ENCODE measurements around the gene PRDM16.

The PRDM16 gene

DNA sequence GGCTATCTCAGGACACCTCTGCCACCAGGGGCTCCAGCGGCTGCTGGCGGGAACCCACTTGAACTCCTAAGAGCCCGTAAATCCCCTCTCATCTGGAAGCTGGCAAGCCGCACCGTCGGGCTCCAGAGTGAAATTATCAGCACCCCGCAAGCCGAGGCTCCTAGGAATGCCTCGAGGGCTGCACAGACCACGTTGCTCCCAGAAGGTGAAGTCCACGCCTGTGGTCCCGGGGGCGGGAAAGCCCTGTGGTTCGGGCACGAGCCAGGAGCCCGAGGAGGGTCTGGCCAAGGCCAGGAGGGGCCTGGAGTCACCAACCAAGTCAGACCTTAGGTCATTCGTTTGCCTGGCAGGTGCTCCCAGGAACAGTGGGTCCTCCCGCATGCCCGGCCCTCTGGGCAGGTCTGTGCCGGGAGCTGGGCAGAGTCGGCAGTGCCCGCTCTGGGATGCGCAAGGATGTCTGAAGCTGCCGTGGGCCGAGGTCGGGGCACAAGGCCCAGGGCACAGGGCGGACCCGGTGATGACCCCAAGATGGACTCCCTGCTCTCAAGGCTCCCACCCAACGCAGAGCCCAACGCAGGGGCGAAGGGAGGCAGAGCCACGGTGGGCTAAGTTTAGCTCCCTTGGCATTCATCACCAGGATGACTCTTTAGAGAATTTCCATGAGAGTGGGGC is 38.9 kb upstream of the PRDM16 start:
- TF ChIP-seq ISL1 (CRISPR knock-in tag; IDR thresholded peaks at IDR 0.05) (no peak), ESRRG (CRISPR knock-in tag; IDR thresholded peaks at IDR 0.05) (no peak), ZFP3 (CRISPR knock-in tag; IDR thresholded peaks at IDR 0.05) (no peak), ZNF70 (CRISPR knock-in tag; IDR thresholded peaks at IDR 0.05) (no peak), ZNF8 (CRISPR knock-in tag; IDR thresholded peaks at IDR 0.05) (no peak), TCF4 (CRISPR knock-in tag; IDR thresholded peaks at IDR 0.05; ENCODE audit: borderline replicate concordance) (no peak), PPARA (CRISPR knock-in tag; IDR thresholded peaks at IDR 0.05; ENCODE audit: borderline replicate concordance) (no peak), GLIS3 (CRISPR knock-in tag; IDR thresholded peaks at IDR 0.05) (no peak), ZNF565 (CRISPR knock-in tag; conservative IDR thresholded peaks at IDR 0.05; ENCODE audit: low read depth) (no peak)
- TF ChIP-seq, protein P1, sequence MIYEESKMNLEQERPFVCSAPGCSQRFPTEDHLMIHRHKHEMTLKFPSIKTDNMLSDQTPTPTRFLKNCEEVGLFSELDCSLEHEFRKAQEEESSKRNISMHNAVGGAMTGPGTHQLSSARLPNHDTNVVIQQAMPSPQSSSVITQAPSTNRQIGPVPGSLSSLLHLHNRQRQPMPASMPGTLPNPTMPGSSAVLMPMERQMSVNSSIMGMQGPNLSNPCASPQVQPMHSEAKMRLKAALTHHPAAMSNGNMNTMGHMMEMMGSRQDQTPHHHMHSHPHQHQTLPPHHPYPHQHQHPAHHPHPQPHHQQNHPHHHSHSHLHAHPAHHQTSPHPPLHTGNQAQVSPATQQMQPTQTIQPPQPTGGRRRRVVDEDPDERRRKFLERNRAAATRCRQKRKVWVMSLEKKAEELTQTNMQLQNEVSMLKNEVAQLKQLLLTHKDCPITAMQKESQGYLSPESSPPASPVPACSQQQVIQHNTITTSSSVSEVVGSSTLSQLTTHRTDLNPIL (CRISPR knock-in tag; IDR thresholded peaks at IDR 0.05; ENCODE audit: low read depth) = no peak
- ATAC-seq = no peak

DNA sequence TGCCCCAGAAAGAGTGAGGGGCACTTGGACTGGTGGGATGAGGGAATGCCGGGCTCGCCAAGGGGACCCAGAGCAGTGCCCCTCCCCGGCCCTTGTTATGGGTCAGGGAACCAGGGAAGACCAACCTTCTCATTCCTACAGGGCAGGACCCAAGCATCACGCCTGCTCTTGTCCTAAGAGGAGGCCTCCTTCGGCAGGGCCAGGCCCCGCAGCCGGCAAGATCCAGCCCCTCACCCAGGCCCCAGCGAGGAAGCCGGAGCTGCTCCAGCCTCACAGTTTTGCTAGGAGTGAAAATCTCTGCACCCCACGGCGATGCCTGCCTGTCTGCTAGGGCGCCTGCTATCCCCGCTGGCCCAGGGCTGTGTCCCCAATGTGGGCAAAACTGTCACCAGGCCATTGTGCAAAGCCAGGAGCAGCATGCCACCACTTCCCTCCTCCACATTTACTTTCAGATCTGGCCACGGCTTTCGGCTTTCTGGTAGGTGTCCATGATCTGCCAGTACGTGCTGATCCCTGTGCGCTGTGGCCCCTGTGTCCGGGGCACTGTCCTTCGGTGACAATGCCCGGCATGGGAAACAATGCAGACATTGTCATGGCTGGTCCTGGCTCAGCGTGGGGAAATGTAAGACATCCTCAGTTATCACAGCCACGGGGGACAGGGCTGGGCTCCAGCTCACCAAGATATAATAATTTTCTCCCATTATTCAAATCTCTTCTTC is 38.2 kb upstream of the PRDM16 start:
- TF ChIP-seq, protein P2, sequence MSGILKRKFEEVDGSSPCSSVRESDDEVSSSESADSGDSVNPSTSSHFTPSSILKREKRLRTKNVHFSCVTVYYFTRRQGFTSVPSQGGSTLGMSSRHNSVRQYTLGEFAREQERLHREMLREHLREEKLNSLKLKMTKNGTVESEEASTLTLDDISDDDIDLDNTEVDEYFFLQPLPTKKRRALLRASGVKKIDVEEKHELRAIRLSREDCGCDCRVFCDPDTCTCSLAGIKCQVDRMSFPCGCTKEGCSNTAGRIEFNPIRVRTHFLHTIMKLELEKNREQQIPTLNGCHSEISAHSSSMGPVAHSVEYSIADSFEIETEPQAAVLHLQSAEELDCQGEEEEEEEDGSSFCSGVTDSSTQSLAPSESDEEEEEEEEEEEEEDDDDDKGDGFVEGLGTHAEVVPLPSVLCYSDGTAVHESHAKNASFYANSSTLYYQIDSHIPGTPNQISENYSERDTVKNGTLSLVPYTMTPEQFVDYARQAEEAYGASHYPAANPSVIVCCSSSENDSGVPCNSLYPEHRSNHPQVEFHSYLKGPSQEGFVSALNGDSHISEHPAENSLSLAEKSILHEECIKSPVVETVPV (CRISPR knock-in tag; IDR thresholded peaks at IDR 0.05) = no peak
- TF ChIP-seq OSR1 (CRISPR knock-in tag; IDR thresholded peaks at IDR 0.05) = no peak
- TF ChIP-seq RARB (CRISPR knock-in tag; IDR thresholded peaks at IDR 0.05) = no peak
- no peak for TF ChIP-seq ZNF8 (CRISPR knock-in tag; IDR thresholded peaks at IDR 0.05)
- no peak for TF ChIP-seq TCF4 (CRISPR knock-in tag; IDR thresholded peaks at IDR 0.05; ENCODE audit: borderline replicate concordance)
- TF ChIP-seq ZNF70 (CRISPR knock-in tag; IDR thresholded peaks at IDR 0.05) = no peak
- TF ChIP-seq, protein P3, sequence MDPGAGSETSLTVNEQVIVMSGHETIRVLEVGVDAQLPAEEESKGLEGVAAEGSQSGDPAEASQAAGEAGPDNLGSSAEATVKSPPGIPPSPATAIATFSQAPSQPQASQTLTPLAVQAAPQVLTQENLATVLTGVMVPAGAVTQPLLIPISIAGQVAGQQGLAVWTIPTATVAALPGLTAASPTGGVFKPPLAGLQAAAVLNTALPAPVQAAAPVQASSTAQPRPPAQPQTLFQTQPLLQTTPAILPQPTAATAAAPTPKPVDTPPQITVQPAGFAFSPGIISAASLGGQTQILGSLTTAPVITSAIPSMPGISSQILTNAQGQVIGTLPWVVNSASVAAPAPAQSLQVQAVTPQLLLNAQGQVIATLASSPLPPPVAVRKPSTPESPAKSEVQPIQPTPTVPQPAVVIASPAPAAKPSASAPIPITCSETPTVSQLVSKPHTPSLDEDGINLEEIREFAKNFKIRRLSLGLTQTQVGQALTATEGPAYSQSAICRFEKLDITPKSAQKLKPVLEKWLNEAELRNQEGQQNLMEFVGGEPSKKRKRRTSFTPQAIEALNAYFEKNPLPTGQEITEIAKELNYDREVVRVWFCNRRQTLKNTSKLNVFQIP (CRISPR knock-in tag; IDR thresholded peaks at IDR 0.05; ENCODE audit: borderline replicate concordance, low read depth) = no peak
- no peak for TF ChIP-seq ZFP30 (CRISPR knock-in tag; IDR thresholded peaks at IDR 0.05)
- no peak for TF ChIP-seq ZC3H10 (CRISPR knock-in tag; IDR thresholded peaks at IDR 0.05)
- TF ChIP-seq ARNTL (CRISPR knock-in tag; IDR thresholded peaks at IDR 0.05; ENCODE audit: borderline replicate concordance, low read depth) = no peak
- TF ChIP-seq ZFP3 (CRISPR knock-in tag; IDR thresholded peaks at IDR 0.05) = no peak
- TF ChIP-seq ESRRG (CRISPR knock-in tag; IDR thresholded peaks at IDR 0.05) = no peak
- TF ChIP-seq PPARA (CRISPR knock-in tag; IDR thresholded peaks at IDR 0.05; ENCODE audit: borderline replicate concordance) = no peak
- TF ChIP-seq GLIS3 (CRISPR knock-in tag; IDR thresholded peaks at IDR 0.05) = no peak
- TF ChIP-seq SNAI2 (CRISPR knock-in tag; IDR thresholded peaks at IDR 0.05) = no peak
- TF ChIP-seq BACH2 (CRISPR knock-in tag; IDR thresholded peaks at IDR 0.05; ENCODE audit: borderline replicate concordance) = no peak
- no peak for ATAC-seq

DNA sequence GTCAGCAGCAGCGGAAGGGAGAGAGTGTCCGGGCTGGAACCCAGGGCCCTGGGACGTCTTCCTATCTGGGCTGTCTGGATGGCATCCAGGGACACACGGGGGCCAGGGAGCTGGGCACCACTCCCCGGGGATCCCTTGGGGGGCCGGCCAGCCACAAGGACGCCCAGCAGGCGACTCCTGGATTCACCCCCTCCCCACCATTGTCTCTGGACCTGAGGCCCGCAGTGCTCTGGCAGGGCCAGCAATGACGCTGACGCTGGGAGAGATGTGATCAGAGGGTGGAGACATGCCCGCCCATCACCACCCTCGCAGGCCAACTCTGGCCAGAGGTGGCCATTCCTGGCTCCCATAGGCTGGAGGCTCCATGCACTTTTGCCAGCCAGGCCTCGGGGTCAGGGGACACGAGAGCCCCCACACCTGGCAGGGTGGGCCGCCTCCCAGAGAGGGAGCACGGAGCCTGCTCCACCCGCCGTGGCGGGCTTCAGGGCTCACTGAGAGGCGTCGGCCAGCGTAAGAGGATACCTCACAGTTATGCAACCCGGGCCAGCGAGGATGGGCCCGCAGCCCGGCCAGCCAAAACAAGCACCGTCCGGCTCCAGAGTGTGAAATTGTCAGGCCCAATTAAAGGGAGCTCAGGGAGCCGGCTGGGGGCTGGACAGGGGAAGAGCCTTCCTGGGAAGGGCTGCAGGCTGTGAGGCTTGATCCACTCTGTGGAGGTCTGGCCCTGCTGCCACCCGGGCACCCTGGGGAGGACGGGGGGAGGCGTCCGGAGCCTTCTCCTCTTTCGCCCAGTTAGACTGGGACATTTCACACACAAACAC is 37.4 kb upstream of the PRDM16 start:
- TF ChIP-seq ZFP30 (CRISPR knock-in tag; IDR thresholded peaks at IDR 0.05) (no peak), RARB (CRISPR knock-in tag; IDR thresholded peaks at IDR 0.05) (no peak), GLIS3 (CRISPR knock-in tag; IDR thresholded peaks at IDR 0.05) (no peak), SNAI2 (CRISPR knock-in tag; IDR thresholded peaks at IDR 0.05) (no peak), ZNF565 (CRISPR knock-in tag; conservative IDR thresholded peaks at IDR 0.05; ENCODE audit: low read depth) (no peak), ZFP3 (CRISPR knock-in tag; IDR thresholded peaks at IDR 0.05) (no peak), ESRRG (CRISPR knock-in tag; IDR thresholded peaks at IDR 0.05) (no peak), CSDC2 (CRISPR knock-in tag; IDR thresholded peaks at IDR 0.05) (no peak), PPARA (CRISPR knock-in tag; IDR thresholded peaks at IDR 0.05; ENCODE audit: borderline replicate concordance) (no peak), TCF4 (CRISPR knock-in tag; IDR thresholded peaks at IDR 0.05; ENCODE audit: borderline replicate concordance) (no peak), OSR1 (CRISPR knock-in tag; IDR thresholded peaks at IDR 0.05) (no peak), BACH2 (CRISPR knock-in tag; IDR thresholded peaks at IDR 0.05; ENCODE audit: borderline replicate concordance) (no peak), ZC3H10 (CRISPR knock-in tag; IDR thresholded peaks at IDR 0.05) (no peak)
- TF ChIP-seq, protein P1 (CRISPR knock-in tag; IDR thresholded peaks at IDR 0.05; ENCODE audit: low read depth) = no peak
- TF ChIP-seq, protein P4, sequence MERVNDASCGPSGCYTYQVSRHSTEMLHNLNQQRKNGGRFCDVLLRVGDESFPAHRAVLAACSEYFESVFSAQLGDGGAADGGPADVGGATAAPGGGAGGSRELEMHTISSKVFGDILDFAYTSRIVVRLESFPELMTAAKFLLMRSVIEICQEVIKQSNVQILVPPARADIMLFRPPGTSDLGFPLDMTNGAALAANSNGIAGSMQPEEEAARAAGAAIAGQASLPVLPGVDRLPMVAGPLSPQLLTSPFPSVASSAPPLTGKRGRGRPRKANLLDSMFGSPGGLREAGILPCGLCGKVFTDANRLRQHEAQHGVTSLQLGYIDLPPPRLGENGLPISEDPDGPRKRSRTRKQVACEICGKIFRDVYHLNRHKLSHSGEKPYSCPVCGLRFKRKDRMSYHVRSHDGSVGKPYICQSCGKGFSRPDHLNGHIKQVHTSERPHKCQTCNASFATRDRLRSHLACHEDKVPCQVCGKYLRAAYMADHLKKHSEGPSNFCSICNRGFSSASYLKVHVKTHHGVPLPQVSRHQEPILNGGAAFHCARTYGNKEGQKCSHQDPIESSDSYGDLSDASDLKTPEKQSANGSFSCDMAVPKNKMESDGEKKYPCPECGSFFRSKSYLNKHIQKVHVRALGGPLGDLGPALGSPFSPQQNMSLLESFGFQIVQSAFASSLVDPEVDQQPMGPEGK (CRISPR knock-in tag; IDR thresholded peaks at IDR 0.05; ENCODE audit: borderline replicate concordance) = no peak
- no peak for ATAC-seq
